DOHH2 (cell line): ENCODE results near the gene LARP7.
"Not testable (repeated sequence)": the region's sequence is repeated elsewhere in the genome, so short reads cannot be mapped to it uniquely, and the experiment has no call there.

Experiments
- H3F3A ChIP-seq: fragments of 200-600 bp; sonication (generic), shearing (Covaris generic); 2 replicates; pipeline ENCODE4 v1.6.0; 2016; ENCODE audit warnings: antibody characterized with exemption, mild to moderate bottlenecking; ENCODE audit not compliant: control insufficient read depth, insufficient read depth
- H3K27ac ChIP-seq: fragments of 200-600 bp; sonication (generic); 2 replicates; pipeline ENCODE4 v1.5.1; 2014; ENCODE audit warnings: low read depth, mild to moderate bottlenecking, low read length, moderate library complexity
- H3K27me3 ChIP-seq: fragments of 200-600 bp; sonication (generic); 2 replicates; pipeline ENCODE4 v1.6.1; 2014; ENCODE audit warnings: mild to moderate bottlenecking, low read length, mixed read lengths; ENCODE audit not compliant: control insufficient read depth
- H3K36me3 ChIP-seq: fragments of 200-600 bp; sonication (generic); 2 replicates; pipeline ENCODE4 v1.6.1; 2014; ENCODE audit warnings: mild to moderate bottlenecking, low read length, moderate library complexity, mixed read lengths; ENCODE audit not compliant: control insufficient read depth
- H3K4me1 ChIP-seq: fragments of 200-600 bp; sonication (generic); 2 replicates; pipeline ENCODE4 v1.6.1; 2014; ENCODE audit warnings: mild to moderate bottlenecking, low read length, mixed read lengths; ENCODE audit not compliant: control insufficient read depth
- H3K4me2 ChIP-seq: fragments of 200-600 bp; sonication (generic); 2 replicates; pipeline ENCODE4 v1.6.0; 2014; ENCODE audit warnings: mild to moderate bottlenecking, low read length, moderate library complexity
- H3K4me3 ChIP-seq: fragments of 200-600 bp; sonication (generic); 2 replicates; pipeline ENCODE4 v1.5.1; 2014; ENCODE audit warnings: mild to moderate bottlenecking, low read length, mixed read lengths
- H3K79me2 ChIP-seq: fragments of 200-600 bp; sonication (generic); 2 replicates; pipeline ENCODE4 v1.6.1; 2014; ENCODE audit warnings: mild to moderate bottlenecking, low read length, mixed read lengths; ENCODE audit not compliant: control insufficient read depth
- H3K9me2 ChIP-seq: fragments of 200-600 bp; sonication (generic); replicated peaks from 2 replicates; pipeline ENCODE4 v1.6.1; 2014; ENCODE audit warnings: mild to moderate bottlenecking, low read length, mixed read lengths; ENCODE audit not compliant: control insufficient read depth
- H3K9me3 ChIP-seq: fragments of 200-600 bp; sonication (generic); 2 replicates; pipeline ENCODE4 v1.6.1; 2014; ENCODE audit warnings: antibody characterized with exemption, low read length, mixed read lengths; ENCODE audit not compliant: control insufficient read depth, insufficient read depth
- H4K20me1 ChIP-seq: fragments of 200-600 bp; sonication (generic); 2 replicates; pipeline ENCODE4 v1.6.0; 2014; ENCODE audit warnings: low read depth, mild to moderate bottlenecking, antibody characterized with exemption, low read length, moderate library complexity; ENCODE audit not compliant: control insufficient read depth, insufficient read depth
- EZH2phosphoT487 ChIP-seq: fragments of 200-600 bp; sonication (generic); IDR thresholded peaks from 2 replicates; pipeline ENCODE4 v1.6.1; 2017; ENCODE audit warnings: borderline replicate concordance, mild to moderate bottlenecking, antibody characterized with exemption, low read length, moderate library complexity, mixed read lengths
- TF ChIP-seq, protein P1 (sequence below): fragments of 200-600 bp; sonication (generic); IDR thresholded peaks from one replicate; pipeline ENCODE4 v1.5.1; 2014; ENCODE audit warnings: antibody characterized with exemption, mild to moderate bottlenecking, low read depth, low read length; ENCODE audit not compliant: poor library complexity, severe bottlenecking

Gene LARP7

DNA sequence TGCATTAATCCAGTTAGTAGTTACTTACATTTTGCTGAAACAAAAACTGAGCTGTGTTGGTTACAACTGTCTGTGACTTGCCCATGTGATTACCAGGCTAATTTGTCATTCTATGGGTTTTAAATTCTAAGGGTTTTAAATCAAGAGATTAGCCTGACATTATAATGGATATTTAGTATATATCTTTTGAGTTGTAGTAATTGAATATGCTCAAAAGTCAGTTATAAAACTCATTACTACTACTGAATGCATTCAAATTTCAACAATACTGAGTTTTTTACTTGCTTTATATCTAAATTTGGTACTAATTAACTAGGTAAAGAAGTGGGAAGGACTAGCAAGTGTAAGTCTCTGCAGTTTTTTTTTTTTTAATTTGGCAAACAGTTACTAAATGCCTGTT is 14.7 kb downstream of the LARP7 start:
- TF ChIP-seq, protein P1, sequence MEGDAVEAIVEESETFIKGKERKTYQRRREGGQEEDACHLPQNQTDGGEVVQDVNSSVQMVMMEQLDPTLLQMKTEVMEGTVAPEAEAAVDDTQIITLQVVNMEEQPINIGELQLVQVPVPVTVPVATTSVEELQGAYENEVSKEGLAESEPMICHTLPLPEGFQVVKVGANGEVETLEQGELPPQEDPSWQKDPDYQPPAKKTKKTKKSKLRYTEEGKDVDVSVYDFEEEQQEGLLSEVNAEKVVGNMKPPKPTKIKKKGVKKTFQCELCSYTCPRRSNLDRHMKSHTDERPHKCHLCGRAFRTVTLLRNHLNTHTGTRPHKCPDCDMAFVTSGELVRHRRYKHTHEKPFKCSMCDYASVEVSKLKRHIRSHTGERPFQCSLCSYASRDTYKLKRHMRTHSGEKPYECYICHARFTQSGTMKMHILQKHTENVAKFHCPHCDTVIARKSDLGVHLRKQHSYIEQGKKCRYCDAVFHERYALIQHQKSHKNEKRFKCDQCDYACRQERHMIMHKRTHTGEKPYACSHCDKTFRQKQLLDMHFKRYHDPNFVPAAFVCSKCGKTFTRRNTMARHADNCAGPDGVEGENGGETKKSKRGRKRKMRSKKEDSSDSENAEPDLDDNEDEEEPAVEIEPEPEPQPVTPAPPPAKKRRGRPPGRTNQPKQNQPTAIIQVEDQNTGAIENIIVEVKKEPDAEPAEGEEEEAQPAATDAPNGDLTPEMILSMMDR, result no peak
- TF ChIP-seq EZH2phosphoT487, result no peak
- Histone ChIP-seq H3K4me1 (no peaks in the 10 kb centered on the region), H3F3A (peaks cover 2% of the 10 kb centered on the region; the same call in 1 of the 2 replicates), H3K4me3 (no peak overlapping the region), H3K36me3 (peaks cover 76% of the 10 kb centered on the region), H3K27me3 (no peaks in the 10 kb centered on the region), H3K27ac (no peak overlapping the region), H3K9me2 (no peaks in the 10 kb centered on the region), H4K20me1 (no peaks in the 10 kb centered on the region), H3K79me2 (no peaks in the 10 kb centered on the region), H3K4me2 (no peak overlapping the region), H3K9me3 (no peaks in the 10 kb centered on the region)

GRCh38 chr4:112652216-112652615 is 15.3 kb downstream of the LARP7 start:
- no peaks in the 10 kb centered on the region for H4K20me1 ChIP-seq
- H3K36me3 ChIP-seq, result peaks cover 76% of the 10 kb centered on the region
- no peak overlapping the region for H3K4me3 ChIP-seq
- no peaks in the 10 kb centered on the region for H3K27me3 ChIP-seq
- H3K9me2 ChIP-seq, result no peaks in the 10 kb centered on the region
- H3K79me2 ChIP-seq, result no peaks in the 10 kb centered on the region
- H3K4me2 ChIP-seq, result no peak overlapping the region
- no peak overlapping the region for H3K27ac ChIP-seq
- TF ChIP-seq, protein P1, result no peak
- no peak for TF ChIP-seq EZH2phosphoT487
- H3K9me3 ChIP-seq, result no peaks in the 10 kb centered on the region
- no peaks in the 10 kb centered on the region; the same call in 1 of the 2 replicates for H3F3A ChIP-seq
- no peaks in the 10 kb centered on the region for H3K4me1 ChIP-seq

GRCh38 chr4:112655270-112655669 is 18.3 kb downstream of the LARP7 start:
- no peak overlapping the region for H3K27ac ChIP-seq
- no peaks in the 10 kb centered on the region for H3K27me3 ChIP-seq
- H4K20me1 ChIP-seq, result no peaks in the 10 kb centered on the region
- H3K36me3 ChIP-seq, result peaks cover 64% of the 10 kb centered on the region
- H3F3A ChIP-seq, result no peaks in the 10 kb centered on the region
- TF ChIP-seq, protein P1, result no peak
- no peak for TF ChIP-seq EZH2phosphoT487
- no peaks in the 10 kb centered on the region for H3K9me3 ChIP-seq
- no peaks in the 10 kb centered on the region for H3K9me2 ChIP-seq
- no peak overlapping the region for H3K4me2 ChIP-seq
- no peak overlapping the region for H3K4me3 ChIP-seq
- no peaks in the 10 kb centered on the region for H3K4me1 ChIP-seq
- H3K79me2 ChIP-seq, result no peaks in the 10 kb centered on the region

GRCh38 chr4:112656115-112656514 is 19.2 kb downstream of the LARP7 start:
- H3K4me3 ChIP-seq, H3K27ac ChIP-seq, H4K20me1 ChIP-seq, H3F3A ChIP-seq, H3K9me2 ChIP-seq, H3K4me1 ChIP-seq, H3K27me3 ChIP-seq, H3K4me2 ChIP-seq, H3K9me3 ChIP-seq, H3K79me2 ChIP-seq: not testable (repeated sequence)
- H3K36me3 ChIP-seq, result peaks cover 57% of the 10 kb centered on the region
